ENCODE data around the gene HIPK4. TPM values are rescaled to one million over a fixed set of nuclear protein-coding genes. Genes with fewer than 3 reads are reported as not detected.

HIPK4 gene
- total RNA-seq, 1 donor from 2014 or later, result not detected

DNA sequence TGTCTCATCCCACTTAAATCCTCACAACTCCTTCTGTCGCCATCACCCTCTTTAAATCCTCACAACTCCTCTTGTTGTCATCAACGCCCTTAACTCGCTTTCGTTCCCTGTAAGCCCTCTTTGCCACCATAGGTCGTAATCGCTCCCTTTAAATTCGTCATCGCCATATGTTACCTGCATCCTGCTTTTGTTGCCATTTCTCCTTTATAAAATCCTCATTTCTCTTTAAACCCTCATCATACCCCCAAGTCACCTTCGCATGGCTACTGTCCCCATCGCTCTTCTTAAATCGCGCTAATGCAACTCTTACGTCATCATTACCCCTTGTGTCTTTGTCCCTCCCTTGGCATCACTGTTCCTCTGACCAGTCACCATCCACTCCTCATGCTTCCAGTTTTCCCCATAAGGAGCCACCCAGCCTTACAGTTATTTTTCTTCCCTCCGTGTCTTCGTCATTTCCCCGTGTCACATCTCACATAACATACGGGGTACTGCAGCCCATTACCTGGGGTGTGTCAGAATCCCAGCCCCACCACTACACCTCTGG is 40.9 kb downstream of the HIPK4 start:
- Histone ChIP-seq H3K9ac (peak overlapping the region; percentile 52), H3K9me3 (ENCODE audit: low read depth) (no peaks in the 10 kb centered on the region), H3K36me3 (no peaks in the 10 kb centered on the region), H3K4me1 (peaks cover 4% of the 10 kb centered on the region), H2AFZ (replicated peaks) (peak overlapping the region; percentile 90), H3K79me2 (ENCODE audit: low read depth) (peaks cover 45% of the 10 kb centered on the region), H3K27me3 (no peaks in the 10 kb centered on the region), H3K4me2 (peak overlapping the region; percentile 96), H3K4me3 (peak overlapping the region; percentile 89), H4K20me1 (ENCODE audit: low read depth) (no peaks in the 10 kb centered on the region), H3F3A (ENCODE audit: low read depth) (no peaks in the 10 kb centered on the region), H3K27ac (no peak overlapping the region)
- Mint-ChIP-seq H3K4me1 (peaks cover 17% of the 10 kb centered on the region), H3K4me3 (peak overlapping the region; percentile 93), H3K27me3 (ENCODE audit: insufficient read depth, low read depth) (peaks cover 5% of the 10 kb centered on the region), H3K27ac (peak overlapping the region; percentile 15), H3K9me3 (no peaks in the 10 kb centered on the region), H3K36me3 (no peaks in the 10 kb centered on the region)
- peak; percentile 39 for DNase-seq (ENCODE audit: low spot score)
- no peak for TF ChIP-seq EZH2phosphoT487 (IDR thresholded peaks at IDR 0.05)
- no peak for TF ChIP-seq EZH2 (IDR thresholded peaks at IDR 0.05)
- TF ChIP-seq CTCF (IDR thresholded peaks at IDR 0.05), result no peak

- no peaks in the 10 kb centered on the region for H3K36me3 Mint-ChIP-seq
- no peaks in the 10 kb centered on the region for H4K20me1 ChIP-seq (ENCODE audit: low read depth)
- H3K4me3 ChIP-seq, result peak within 1 kb of the TSS; percentile 89
- H2AFZ ChIP-seq (replicated peaks), result peak within 1 kb of the TSS; percentile 90
- no peaks in the 10 kb centered on the region for H3K27me3 ChIP-seq
- DNase-seq (ENCODE audit: low spot score), result peak; percentile 100
- peak within 1 kb of the TSS; percentile 67 for H3K9ac ChIP-seq
- H3K9me3 ChIP-seq (ENCODE audit: low read depth), result no peaks in the 10 kb centered on the region
- H3K4me1 Mint-ChIP-seq, result peaks cover 17% of the 10 kb centered on the region
- peak within 1 kb of the TSS; percentile 93 for H3K4me3 Mint-ChIP-seq
- H3K9me3 Mint-ChIP-seq, result no peaks in the 10 kb centered on the region
- peak within 1 kb of the TSS; percentile 15 for H3K27ac Mint-ChIP-seq
- peaks cover 45% of the 10 kb centered on the region for H3K79me2 ChIP-seq (ENCODE audit: low read depth)
- TF ChIP-seq EZH2 (IDR thresholded peaks at IDR 0.05), result no peak
- no peak for TF ChIP-seq CTCF (IDR thresholded peaks at IDR 0.05)
- TF ChIP-seq EZH2phosphoT487 (IDR thresholded peaks at IDR 0.05), result no peak
- H3K4me1 ChIP-seq, result peaks cover 4% of the 10 kb centered on the region
- no peak within 1 kb of the TSS for H3K27ac ChIP-seq
- peaks cover 5% of the 10 kb centered on the region for H3K27me3 Mint-ChIP-seq (ENCODE audit: insufficient read depth, low read depth)
- H3F3A ChIP-seq (ENCODE audit: low read depth), result no peaks in the 10 kb centered on the region
- peak within 1 kb of the TSS; percentile 96 for H3K4me2 ChIP-seq
- H3K36me3 ChIP-seq, result no peaks in the 10 kb centered on the region
Observed at GRCh38 chr19:40348125-40348913, 41.7 kb downstream of the HIPK4 start, which contains the start of the genes C19orf47 and PLD3. Gene C19orf47, minus strand, starts transcription at chr19:40348397. Its CDS starts 6,540 bp downstream, at chr19:40341857. Gene PLD3, plus strand, starts transcription at chr19:40348695. Its CDS starts 17,789 bp downstream, at chr19:40366484.

DNA sequence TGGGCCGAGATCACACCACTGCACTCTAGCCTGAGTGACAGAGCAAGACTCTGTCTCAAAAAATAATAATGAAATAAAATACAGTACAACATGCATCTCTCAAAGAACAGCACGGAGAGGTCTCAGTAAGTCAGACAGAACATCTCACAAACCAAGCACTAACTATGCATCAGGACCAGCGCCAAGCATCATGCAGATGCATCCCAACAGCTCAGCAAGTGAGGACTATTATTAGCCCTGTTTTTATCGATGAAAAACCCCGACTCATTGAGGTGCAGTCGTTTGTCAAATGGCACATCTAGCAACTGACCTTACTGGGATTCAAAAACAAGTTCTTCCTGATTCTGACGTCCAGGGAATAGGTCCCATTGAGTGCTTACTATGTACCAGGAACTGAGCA is 45.6 kb downstream of the HIPK4 start:
- Mint-ChIP-seq H3K36me3 (peaks cover 4% of the 10 kb centered on the region), H3K9me3 (no peaks in the 10 kb centered on the region), H3K4me3 (no peak overlapping the region), H3K27me3 (ENCODE audit: insufficient read depth, low read depth) (peaks cover 2% of the 10 kb centered on the region), H3K4me1 (peaks cover 16% of the 10 kb centered on the region), H3K27ac (no peak overlapping the region)
- H3K9me3 ChIP-seq (ENCODE audit: low read depth), result no peaks in the 10 kb centered on the region
- TF ChIP-seq CTCF (IDR thresholded peaks at IDR 0.05) (no peak), EZH2 (IDR thresholded peaks at IDR 0.05) (no peak), EZH2phosphoT487 (IDR thresholded peaks at IDR 0.05) (no peak)
- no peak overlapping the region for H3K9ac ChIP-seq
- H3K36me3 ChIP-seq, result no peaks in the 10 kb centered on the region
- no peaks in the 10 kb centered on the region for H4K20me1 ChIP-seq (ENCODE audit: low read depth)
- H3K79me2 ChIP-seq (ENCODE audit: low read depth), result peaks cover 32% of the 10 kb centered on the region
- DNase-seq (ENCODE audit: low spot score), result no peak
- H3K4me3 ChIP-seq, result no peak overlapping the region
- no peaks in the 10 kb centered on the region for H3K27me3 ChIP-seq
- no peaks in the 10 kb centered on the region for H3F3A ChIP-seq (ENCODE audit: low read depth)
- H3K4me1 ChIP-seq, result peaks cover 4% of the 10 kb centered on the region
- H2AFZ ChIP-seq (replicated peaks), result no peak overlapping the region
- no peak overlapping the region for H3K27ac ChIP-seq
- H3K4me2 ChIP-seq, result no peak overlapping the region

All from neural progenitor cell (in vitro differentiated cells).